ENCODE data around the gene PAFAH2.

Gene PAFAH2

GRCh38 chr1:26017606-26018005 is 19.7 kb upstream of the PAFAH2 start:
- TF ChIP-seq BACH2 (CRISPR knock-in tag; IDR thresholded peaks at IDR 0.05; ENCODE audit: borderline replicate concordance) (no peak), ZFP30 (CRISPR knock-in tag; IDR thresholded peaks at IDR 0.05) (no peak), ARNTL (CRISPR knock-in tag; IDR thresholded peaks at IDR 0.05; ENCODE audit: borderline replicate concordance, low read depth) (no peak)
- ATAC-seq = no peak

GRCh38 chr1:26016953-26017545 is 19.2 kb upstream of the PAFAH2 start:
- TF ChIP-seq ZNF70 (CRISPR knock-in tag; IDR thresholded peaks at IDR 0.05) (no peak), TSHZ2 (CRISPR knock-in tag; IDR thresholded peaks at IDR 0.05) (no peak)
- ATAC-seq = no peak

- peak; percentile 60 for ATAC-seq
- no peak for TF ChIP-seq GLIS3 (CRISPR knock-in tag; IDR thresholded peaks at IDR 0.05)
- TF ChIP-seq CSRNP3 (CRISPR knock-in tag; IDR thresholded peaks at IDR 0.05) = no peak
- no peak for TF ChIP-seq ZFP3 (CRISPR knock-in tag; IDR thresholded peaks at IDR 0.05)
- TF ChIP-seq CREB5 (CRISPR knock-in tag; IDR thresholded peaks at IDR 0.05; ENCODE audit: low read depth) = no peak
- no peak for TF ChIP-seq BACH2 (CRISPR knock-in tag; IDR thresholded peaks at IDR 0.05; ENCODE audit: borderline replicate concordance)
- TF ChIP-seq RARB (CRISPR knock-in tag; IDR thresholded peaks at IDR 0.05) = no peak
- no peak for TF ChIP-seq ZNF565 (CRISPR knock-in tag; conservative IDR thresholded peaks at IDR 0.05; ENCODE audit: low read depth)
- no peak for TF ChIP-seq TSHZ2 (CRISPR knock-in tag; IDR thresholded peaks at IDR 0.05)
Observed at GRCh38 chr1:26016258-26016952, 18.5 kb upstream of the PAFAH2 start.

- no peak for ATAC-seq
- no peak for TF ChIP-seq SNAI2 (CRISPR knock-in tag; IDR thresholded peaks at IDR 0.05)
- no peak for TF ChIP-seq ZNF70 (CRISPR knock-in tag; IDR thresholded peaks at IDR 0.05)
- TF ChIP-seq ISL1 (CRISPR knock-in tag; IDR thresholded peaks at IDR 0.05) = no peak
- no peak for TF ChIP-seq ZNF8 (CRISPR knock-in tag; IDR thresholded peaks at IDR 0.05)
- TF ChIP-seq TSHZ2 (CRISPR knock-in tag; IDR thresholded peaks at IDR 0.05) = no peak
- no peak for TF ChIP-seq ZC3H10 (CRISPR knock-in tag; IDR thresholded peaks at IDR 0.05)
- TF ChIP-seq ZFP3 (CRISPR knock-in tag; IDR thresholded peaks at IDR 0.05) = no peak
- no peak for TF ChIP-seq BACH2 (CRISPR knock-in tag; IDR thresholded peaks at IDR 0.05; ENCODE audit: borderline replicate concordance)
- no peak for TF ChIP-seq CSDC2 (CRISPR knock-in tag; IDR thresholded peaks at IDR 0.05)
- no peak for TF ChIP-seq CSRNP3 (CRISPR knock-in tag; IDR thresholded peaks at IDR 0.05)
- TF ChIP-seq PPARA (CRISPR knock-in tag; IDR thresholded peaks at IDR 0.05; ENCODE audit: borderline replicate concordance) = no peak
- no peak for TF ChIP-seq CREB5 (CRISPR knock-in tag; IDR thresholded peaks at IDR 0.05; ENCODE audit: low read depth)
Observed at GRCh38 chr1:26015358-26015757, 17.5 kb upstream of the PAFAH2 start.
